ENCODE measurements around the gene RNASE13.

DNA sequence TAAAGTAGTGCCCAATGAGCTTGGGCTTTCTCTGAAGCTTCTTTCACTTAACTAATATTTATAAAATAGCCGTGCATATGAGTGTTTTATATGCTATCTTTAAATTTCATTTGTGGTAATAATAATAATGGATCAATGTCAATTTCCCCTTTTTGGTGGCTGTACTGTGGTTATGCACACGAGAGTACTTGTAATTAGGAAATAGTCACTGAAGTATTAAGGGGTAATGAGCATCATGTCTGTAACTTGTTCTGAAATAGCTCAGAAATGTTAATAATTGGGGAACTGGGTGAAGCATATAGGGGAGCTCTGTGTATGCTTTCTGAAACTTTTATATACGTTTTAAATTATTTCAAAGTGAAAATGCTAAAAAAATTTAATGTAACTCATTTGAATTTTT, 16.0 kb upstream of the RNASE13 start:
- TF ChIP-seq EHMT2 (IDR thresholded peaks at IDR 0.05; ENCODE audit: low read depth) (no peak), CTCF (IDR thresholded peaks at IDR 0.05) (no peak), NPAS2 (CRISPR knock-in tag; IDR thresholded peaks at IDR 0.05; ENCODE audit: borderline replicate concordance) (no peak), RAD21 (conservative IDR thresholded peaks at IDR 0.05 in 1 of 2, IDR thresholded peaks at IDR 0.05 in 1 of 2) (no peak), EP300 (IDR thresholded peaks at IDR 0.05) (no peak), ZC3H11A (IDR thresholded peaks at IDR 0.05) (no peak), CBX8 (IDR thresholded peaks at IDR 0.05) (no peak), SMC3 (IDR thresholded peaks at IDR 0.05) (no peak)

Data from A549 (cell line).